Smooth muscle cell (in vitro differentiated cells): ENCODE measurements around the gene ZFC3H1. TPM values are rescaled to one million over a fixed set of nuclear protein-coding genes. Genes with fewer than 3 reads are reported as not detected.

Experiments
- DNase-seq: peaks from one replicate; lab custom pipeline; 2025; ENCODE audit not compliant: unreplicated experiment; lab: John Stamatoyannopoulos, UW
- H2AFZ ChIP-seq: fragments of 200-600 bp; sonication (generic); 2 replicates; pipeline ENCODE4 v1.6.0; 2016; ENCODE audit warnings: antibody characterized with exemption, low read depth, mild to moderate bottlenecking
- H3F3A ChIP-seq: fragments of 200-600 bp; sonication (generic); 2 replicates; pipeline ENCODE4 v1.6.0; 2017; ENCODE audit warnings: antibody characterized with exemption, low read depth
- H3K27ac ChIP-seq: fragments of 200-600 bp; sonication (generic); 2 replicates; pipeline ENCODE4 v1.5.1; 2016; ENCODE audit warnings: low read depth, mild to moderate bottlenecking
- H3K27me3 ChIP-seq: fragments of 200-600 bp; sonication (generic); 2 replicates; pipeline ENCODE4 v1.6.1; 2016; ENCODE audit warnings: low read depth, mild to moderate bottlenecking
- H3K36me3 ChIP-seq: fragments of 200-600 bp; sonication (generic); 2 replicates; pipeline ENCODE4 v1.5.1; 2016; ENCODE audit warnings: low read depth
- H3K4me1 ChIP-seq: fragments of 200-600 bp; sonication (generic); 2 replicates; pipeline ENCODE4 v1.5.1; 2016; ENCODE audit warnings: low read depth
- H3K4me2 ChIP-seq: fragments of 200-600 bp; sonication (generic); 2 replicates; pipeline ENCODE4 v1.6.0; 2016; ENCODE audit warnings: mild to moderate bottlenecking
- H3K4me3 ChIP-seq: fragments of 200-600 bp; sonication (generic); 2 replicates; pipeline ENCODE4 v1.5.1; 2016; ENCODE audit warnings: mild to moderate bottlenecking
- H3K79me2 ChIP-seq: fragments of 200-600 bp; sonication (generic); 2 replicates; pipeline ENCODE4 v1.6.0; 2016; ENCODE audit warnings: low read depth, mild to moderate bottlenecking
- H3K9ac ChIP-seq: fragments of 200-600 bp; sonication (generic); 2 replicates; pipeline ENCODE4 v1.6.0; 2016; ENCODE audit warnings: low read depth
- H3K9me3 ChIP-seq: fragments of 200-600 bp; sonication (generic); replicated peaks from 2 replicates; pipeline ENCODE4 v1.5.1; 2016; ENCODE audit warnings: low read depth
- H4K20me1 ChIP-seq: fragments of 200-600 bp; sonication (generic); 2 replicates; pipeline ENCODE4 v1.6.0; 2016; ENCODE audit warnings: low read depth
- WGBS: methylation state at CpG from one replicate; pipeline ENCODE4 v1.1.7; 2016; ENCODE audit warnings: low lambda C conversion rate; 5-methylcytosine and 5-hydroxymethylcytosine counted together
- polyA plus RNA-seq: library from polyadenylated mRNA; unstranded; fragments of >200 nt; fragmentation: Nextera tagmentation; extraction: Ambion mirVana; gene quantifications from 2 replicates; pipeline ENCODE4 v1.2.1, GENCODE V29; 2016
- total RNA-seq: library from RNA; depleted of rRNA; stranded (reverse); fragments of >200 nt; gene quantifications from 2 replicates; pipeline ENCODE4 v1.2.3, GENCODE V29; 2014
- TF ChIP-seq, protein P1 (sequence below): fragments of 200-600 bp; sonication (generic); IDR thresholded peaks from 2 replicates; pipeline ENCODE4 v1.5.1; 2017; ENCODE audit warnings: borderline replicate concordance, mild to moderate bottlenecking, antibody characterized with exemption; ENCODE audit not compliant: insufficient read depth, poor library complexity, severe bottlenecking

ZFC3H1 gene
- total and polyA plus RNA-seq, 2 experiments from 2014 or later: 17.5 to 52.9 TPM

DNA sequence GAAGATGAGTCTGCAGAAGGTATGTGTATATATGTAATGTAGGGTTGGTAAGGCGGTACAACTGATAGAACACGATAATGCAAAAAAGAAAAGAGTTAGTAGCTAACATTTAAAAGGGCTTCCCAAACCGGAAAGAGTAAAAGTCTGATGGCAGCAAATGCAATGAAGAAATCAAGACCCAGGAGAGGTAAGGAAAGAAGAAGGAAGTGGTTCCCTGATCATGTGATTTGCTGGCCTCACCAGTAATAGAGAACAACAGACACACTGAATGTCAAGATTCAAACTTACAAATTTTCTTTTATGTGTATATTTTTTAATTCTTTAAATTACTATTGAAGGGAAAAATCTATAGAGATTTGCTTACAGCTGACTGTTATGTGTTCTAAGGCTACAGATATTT is 18.4 kb downstream of the ZFC3H1 start:
- peaks cover 30% of the 10 kb centered on the region for H3K36me3 ChIP-seq
- no peaks in the 10 kb centered on the region for H3K4me1 ChIP-seq
- TF ChIP-seq, protein P1, sequence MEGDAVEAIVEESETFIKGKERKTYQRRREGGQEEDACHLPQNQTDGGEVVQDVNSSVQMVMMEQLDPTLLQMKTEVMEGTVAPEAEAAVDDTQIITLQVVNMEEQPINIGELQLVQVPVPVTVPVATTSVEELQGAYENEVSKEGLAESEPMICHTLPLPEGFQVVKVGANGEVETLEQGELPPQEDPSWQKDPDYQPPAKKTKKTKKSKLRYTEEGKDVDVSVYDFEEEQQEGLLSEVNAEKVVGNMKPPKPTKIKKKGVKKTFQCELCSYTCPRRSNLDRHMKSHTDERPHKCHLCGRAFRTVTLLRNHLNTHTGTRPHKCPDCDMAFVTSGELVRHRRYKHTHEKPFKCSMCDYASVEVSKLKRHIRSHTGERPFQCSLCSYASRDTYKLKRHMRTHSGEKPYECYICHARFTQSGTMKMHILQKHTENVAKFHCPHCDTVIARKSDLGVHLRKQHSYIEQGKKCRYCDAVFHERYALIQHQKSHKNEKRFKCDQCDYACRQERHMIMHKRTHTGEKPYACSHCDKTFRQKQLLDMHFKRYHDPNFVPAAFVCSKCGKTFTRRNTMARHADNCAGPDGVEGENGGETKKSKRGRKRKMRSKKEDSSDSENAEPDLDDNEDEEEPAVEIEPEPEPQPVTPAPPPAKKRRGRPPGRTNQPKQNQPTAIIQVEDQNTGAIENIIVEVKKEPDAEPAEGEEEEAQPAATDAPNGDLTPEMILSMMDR: no peak
- H3F3A ChIP-seq: peaks cover 3% of the 10 kb centered on the region
- no peaks in the 10 kb centered on the region for H3K9me3 ChIP-seq
- H2AFZ ChIP-seq: no peak overlapping the region
- H3K4me2 ChIP-seq: no peak overlapping the region
- no peak overlapping the region for H3K27ac ChIP-seq
- WGBS: 97% methylated on average over 3 of the region's 3 CpGs
- H4K20me1 ChIP-seq: peaks cover 97% of the 10 kb centered on the region
- DNase-seq: no peak
- no peak overlapping the region for H3K9ac ChIP-seq
- peaks cover 90% of the 10 kb centered on the region for H3K79me2 ChIP-seq
- H3K4me3 ChIP-seq: no peak overlapping the region
- H3K27me3 ChIP-seq: no peaks in the 10 kb centered on the region

DNA sequence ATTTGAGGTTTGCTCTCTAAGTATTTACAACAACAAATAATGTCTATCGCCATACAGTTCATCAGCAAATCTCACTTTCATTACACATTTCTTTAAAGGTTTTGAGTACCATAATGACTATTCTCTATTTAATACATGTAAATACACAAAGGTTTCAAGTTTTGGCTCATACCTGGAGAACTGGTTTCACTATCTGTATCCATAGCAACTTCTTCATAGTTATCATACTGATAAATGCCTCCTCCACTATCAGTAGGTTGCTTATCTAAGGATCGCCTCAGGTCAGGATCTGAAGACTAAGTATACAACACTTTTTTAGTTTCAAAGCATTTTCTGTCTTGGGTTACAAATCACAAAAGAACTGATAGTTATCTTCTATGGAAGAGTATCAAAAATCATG is 21.4 kb downstream of the ZFC3H1 start:
- no peak for DNase-seq
- H4K20me1 ChIP-seq: peaks cover 92% of the 10 kb centered on the region
- peaks cover 10% of the 10 kb centered on the region for H3F3A ChIP-seq
- H3K4me1 ChIP-seq: no peaks in the 10 kb centered on the region
- H3K79me2 ChIP-seq: peaks cover 69% of the 10 kb centered on the region
- 95% methylated on average over 2 of the region's 2 CpGs for WGBS
- TF ChIP-seq, protein P1: no peak
- no peaks in the 10 kb centered on the region for H3K27me3 ChIP-seq
- no peak overlapping the region for H3K4me3 ChIP-seq
- no peak overlapping the region for H3K4me2 ChIP-seq
- H2AFZ ChIP-seq: no peak overlapping the region
- H3K9ac ChIP-seq: no peak overlapping the region
- peak overlapping the region; percentile 3 for H3K27ac ChIP-seq
- H3K9me3 ChIP-seq: no peaks in the 10 kb centered on the region
- H3K36me3 ChIP-seq: peaks cover 43% of the 10 kb centered on the region

DNA sequence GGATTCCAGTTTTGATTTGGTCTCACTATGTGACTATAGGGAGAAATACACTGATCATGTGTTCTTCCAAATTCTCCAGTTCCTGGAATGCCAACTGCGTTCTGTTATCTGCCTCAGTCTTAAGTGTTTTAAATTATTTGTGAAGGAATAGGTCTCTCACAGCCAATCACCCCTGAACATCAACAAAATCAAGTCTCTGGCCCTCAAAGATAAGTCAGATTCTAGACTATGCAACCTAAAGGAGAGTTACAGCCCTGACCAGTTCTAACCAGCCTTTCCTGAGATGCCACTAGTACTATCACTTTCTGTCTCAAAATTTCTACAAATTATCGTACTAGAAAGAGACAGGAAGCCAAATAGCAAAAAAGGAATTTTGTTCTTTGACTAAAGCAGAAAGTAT is 22.3 kb downstream of the ZFC3H1 start:
- Histone ChIP-seq H3K4me2 (no peak overlapping the region), H3K9me3 (no peaks in the 10 kb centered on the region), H3K79me2 (peaks cover 60% of the 10 kb centered on the region), H3K36me3 (peaks cover 41% of the 10 kb centered on the region), H3K27me3 (no peaks in the 10 kb centered on the region), H3F3A (peaks cover 10% of the 10 kb centered on the region), H4K20me1 (peaks cover 92% of the 10 kb centered on the region), H3K4me1 (no peaks in the 10 kb centered on the region), H3K9ac (no peak overlapping the region), H3K4me3 (no peak overlapping the region), H2AFZ (no peak overlapping the region), H3K27ac (no peak overlapping the region)
- TF ChIP-seq, protein P1: no peak
- 96% methylated on average over 2 of the region's 2 CpGs for WGBS
- DNase-seq: no peak

DNA sequence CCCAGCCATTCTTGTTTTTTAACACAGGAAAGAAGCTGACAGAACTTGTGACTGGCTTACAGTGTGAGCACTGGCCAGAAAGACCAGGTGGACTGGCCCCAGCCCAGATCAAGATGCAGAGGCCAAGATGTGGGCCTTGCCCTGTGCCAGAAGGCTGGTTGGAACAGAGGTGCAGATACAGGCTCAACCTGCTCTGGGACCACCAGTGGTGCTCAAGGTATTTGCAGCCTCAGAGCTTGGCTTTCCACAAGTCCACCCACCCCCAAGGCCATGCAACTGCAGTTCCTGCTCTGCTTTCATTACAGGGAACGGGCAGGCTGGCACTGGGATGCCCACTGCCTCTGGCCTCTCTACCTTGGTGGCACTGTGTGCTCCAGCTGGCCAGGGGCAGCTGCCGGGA is 23.3 kb downstream of the ZFC3H1 start:
- no peaks in the 10 kb centered on the region for H3K4me1 ChIP-seq
- H3K27me3 ChIP-seq: no peaks in the 10 kb centered on the region
- H2AFZ ChIP-seq: no peak overlapping the region
- no peaks in the 10 kb centered on the region for H3K9me3 ChIP-seq
- H3K4me3 ChIP-seq: no peak overlapping the region
- TF ChIP-seq, protein P1: no peak
- 93% methylated on average over 2 of the region's 2 CpGs for WGBS
- no peak overlapping the region for H3K4me2 ChIP-seq
- no peak for DNase-seq
- peaks cover 87% of the 10 kb centered on the region for H4K20me1 ChIP-seq
- no peak overlapping the region for H3K27ac ChIP-seq
- H3F3A ChIP-seq: peaks cover 10% of the 10 kb centered on the region
- H3K79me2 ChIP-seq: peaks cover 58% of the 10 kb centered on the region
- peaks cover 48% of the 10 kb centered on the region for H3K36me3 ChIP-seq
- H3K9ac ChIP-seq: no peak overlapping the region
